ENCODE results near the gene HOXB4. TPM values are rescaled to one million over a fixed set of nuclear protein-coding genes. Genes with fewer than 3 reads are reported as not detected.
A peak's percentile ranks its signal among the peaks of the same experiment; 100 is the strongest.

HOXB4 gene
- total and polyA plus RNA-seq, 2 donors (not counting 1 experiment from before 2014, with no cell fraction given) = 3.8 to 8.9 TPM

DNA sequence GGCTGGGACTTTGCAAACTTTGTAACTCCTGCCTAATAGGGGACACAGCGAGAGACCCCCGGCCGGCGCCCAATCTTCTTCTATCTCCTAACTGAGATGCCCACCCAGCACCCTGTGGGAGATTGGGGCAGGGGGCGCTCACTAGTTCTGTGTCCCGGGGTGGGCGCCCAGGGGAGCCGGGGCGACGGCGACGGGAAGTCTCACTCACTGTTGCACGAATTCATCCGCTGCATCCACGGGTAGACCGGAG, 19.3 kb upstream of the HOXB4 start:
- H4K20me1 ChIP-seq (ENCODE audit: control insufficient read depth, extremely low read depth, insufficient read depth, low read length) = no peaks in the 10 kb centered on the region

DNA sequence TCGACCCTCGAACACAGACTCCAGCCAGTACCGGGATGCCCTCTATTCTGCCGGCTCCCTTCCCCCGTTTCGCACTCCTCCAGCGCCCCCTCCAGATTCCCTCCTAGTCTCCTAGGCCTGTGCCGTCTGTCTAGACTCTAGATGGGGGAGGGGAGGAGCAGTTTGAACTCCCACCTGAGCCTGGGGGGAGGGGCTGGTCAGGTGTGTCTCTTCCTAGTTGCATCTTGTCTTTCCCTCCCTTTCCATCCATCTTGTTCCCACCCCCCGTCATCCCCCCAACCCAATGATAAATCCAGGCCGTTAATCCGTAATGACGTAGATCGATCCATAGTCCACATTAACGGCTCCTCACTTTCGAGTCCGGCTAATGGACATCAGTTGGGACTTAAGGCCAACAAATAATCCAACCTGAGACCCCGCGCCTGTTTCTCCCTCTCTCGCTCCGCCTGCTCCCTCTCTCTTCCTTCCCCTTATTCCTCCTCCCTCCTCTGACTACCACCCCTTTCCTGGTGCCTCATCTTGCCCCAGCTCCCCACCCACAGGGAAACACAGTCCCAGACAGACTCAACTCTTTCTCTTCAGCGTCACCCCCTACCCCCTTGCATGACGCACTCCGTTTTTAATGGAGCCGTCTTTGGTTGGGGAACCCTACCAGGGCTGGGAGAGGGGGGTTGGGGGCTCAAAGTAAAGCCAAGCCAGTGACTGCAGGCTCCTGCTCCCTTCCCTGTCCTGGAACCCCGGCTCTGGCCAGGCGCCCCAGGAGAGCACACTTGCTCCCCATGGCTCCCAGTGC, 18.8 kb upstream of the HOXB4 start:
- H4K20me1 ChIP-seq (ENCODE audit: control insufficient read depth, extremely low read depth, insufficient read depth, low read length) = no peaks in the 10 kb centered on the region
- H3K9ac ChIP-seq (ENCODE audit: insufficient read depth, low read length) = peak overlapping the region; percentile 83
- H3K9me3 ChIP-seq (ENCODE audit: control insufficient read depth, insufficient read depth, low read depth, low read length) = no peaks in the 10 kb centered on the region
- H3K4me2 ChIP-seq (ENCODE audit: extremely low read depth, insufficient read depth, low read length) = peak overlapping the region; percentile 95
- peak in 1 of 2 donors; percentile 83 for DNase-seq (ENCODE audit: low read depth in 2 of 2)
- H3K27ac ChIP-seq (ENCODE audit: insufficient read depth, low read length) = peak overlapping the region; percentile 92
- H3K4me1 ChIP-seq (ENCODE audit: control insufficient read depth, extremely low read depth, insufficient read depth, low read length) = peaks cover 4% of the 10 kb centered on the region
- peak overlapping the region; percentile 83 to 93 (median 88) for H3K4me3 ChIP-seq (replicated peaks in 1 of 4; ENCODE audit: control extremely low read depth in 1 of 4, insufficient read depth in 1 of 4, low read depth in 3 of 4, low read length in 4 of 4)
- no peaks in the 10 kb centered on the region for H3K27me3 ChIP-seq (ENCODE audit: control insufficient read depth, insufficient read depth, low read length)
- peaks cover 97% of the 10 kb centered on the region for H3K79me2 ChIP-seq (ENCODE audit: control insufficient read depth, insufficient read depth, low read length)
- TF ChIP-seq, protein P1, sequence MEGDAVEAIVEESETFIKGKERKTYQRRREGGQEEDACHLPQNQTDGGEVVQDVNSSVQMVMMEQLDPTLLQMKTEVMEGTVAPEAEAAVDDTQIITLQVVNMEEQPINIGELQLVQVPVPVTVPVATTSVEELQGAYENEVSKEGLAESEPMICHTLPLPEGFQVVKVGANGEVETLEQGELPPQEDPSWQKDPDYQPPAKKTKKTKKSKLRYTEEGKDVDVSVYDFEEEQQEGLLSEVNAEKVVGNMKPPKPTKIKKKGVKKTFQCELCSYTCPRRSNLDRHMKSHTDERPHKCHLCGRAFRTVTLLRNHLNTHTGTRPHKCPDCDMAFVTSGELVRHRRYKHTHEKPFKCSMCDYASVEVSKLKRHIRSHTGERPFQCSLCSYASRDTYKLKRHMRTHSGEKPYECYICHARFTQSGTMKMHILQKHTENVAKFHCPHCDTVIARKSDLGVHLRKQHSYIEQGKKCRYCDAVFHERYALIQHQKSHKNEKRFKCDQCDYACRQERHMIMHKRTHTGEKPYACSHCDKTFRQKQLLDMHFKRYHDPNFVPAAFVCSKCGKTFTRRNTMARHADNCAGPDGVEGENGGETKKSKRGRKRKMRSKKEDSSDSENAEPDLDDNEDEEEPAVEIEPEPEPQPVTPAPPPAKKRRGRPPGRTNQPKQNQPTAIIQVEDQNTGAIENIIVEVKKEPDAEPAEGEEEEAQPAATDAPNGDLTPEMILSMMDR (conservative IDR thresholded peaks at IDR 0.05 in 1 of 2, IDR thresholded peaks at IDR 0.05 in 1 of 2; ENCODE audit: low read depth in 1 of 2, low read length in 2 of 2) = no peak
- no peak for TF ChIP-seq EZH2 (IDR thresholded peaks at IDR 0.05; ENCODE audit: low read length, missing control alignments)
- peaks cover 3% of the 10 kb centered on the region for H3K36me3 ChIP-seq (ENCODE audit: control insufficient read depth, insufficient read depth, low read length)
- H2AFZ ChIP-seq (ENCODE audit: low read length) = no peak overlapping the region

More for the DNA sequence above, 19.3 kb upstream of the HOXB4 start:
- no peaks in the 10 kb centered on the region for H3K27me3 ChIP-seq (ENCODE audit: control insufficient read depth, insufficient read depth, low read length)
- H3K9me3 ChIP-seq (ENCODE audit: control insufficient read depth, insufficient read depth, low read depth, low read length) = no peaks in the 10 kb centered on the region
- peak overlapping the region; percentile 83 for H3K9ac ChIP-seq (ENCODE audit: insufficient read depth, low read length)
- peak overlapping the region; percentile 83 to 93 (median 88) for H3K4me3 ChIP-seq (replicated peaks in 1 of 4; ENCODE audit: control extremely low read depth in 1 of 4, insufficient read depth in 1 of 4, low read depth in 3 of 4, low read length in 4 of 4)
- H2AFZ ChIP-seq (ENCODE audit: low read length) = no peak overlapping the region
- peaks cover 96% of the 10 kb centered on the region for H3K79me2 ChIP-seq (ENCODE audit: control insufficient read depth, insufficient read depth, low read length)
- peak overlapping the region; percentile 92 for H3K27ac ChIP-seq (ENCODE audit: insufficient read depth, low read length)
- no peak for TF ChIP-seq EZH2 (IDR thresholded peaks at IDR 0.05; ENCODE audit: low read length, missing control alignments)
- TF ChIP-seq, protein P1 (conservative IDR thresholded peaks at IDR 0.05 in 1 of 2, IDR thresholded peaks at IDR 0.05 in 1 of 2; ENCODE audit: low read depth in 1 of 2, low read length in 2 of 2) = no peak
- H3K36me3 ChIP-seq (ENCODE audit: control insufficient read depth, insufficient read depth, low read length) = peaks cover 3% of the 10 kb centered on the region
- H3K4me2 ChIP-seq (ENCODE audit: extremely low read depth, insufficient read depth, low read length) = peak overlapping the region; percentile 95
- no peak for DNase-seq (ENCODE audit: low read depth in 2 of 2)
- H3K4me1 ChIP-seq (ENCODE audit: control insufficient read depth, extremely low read depth, insufficient read depth, low read length) = peaks cover 4% of the 10 kb centered on the region

DNA sequence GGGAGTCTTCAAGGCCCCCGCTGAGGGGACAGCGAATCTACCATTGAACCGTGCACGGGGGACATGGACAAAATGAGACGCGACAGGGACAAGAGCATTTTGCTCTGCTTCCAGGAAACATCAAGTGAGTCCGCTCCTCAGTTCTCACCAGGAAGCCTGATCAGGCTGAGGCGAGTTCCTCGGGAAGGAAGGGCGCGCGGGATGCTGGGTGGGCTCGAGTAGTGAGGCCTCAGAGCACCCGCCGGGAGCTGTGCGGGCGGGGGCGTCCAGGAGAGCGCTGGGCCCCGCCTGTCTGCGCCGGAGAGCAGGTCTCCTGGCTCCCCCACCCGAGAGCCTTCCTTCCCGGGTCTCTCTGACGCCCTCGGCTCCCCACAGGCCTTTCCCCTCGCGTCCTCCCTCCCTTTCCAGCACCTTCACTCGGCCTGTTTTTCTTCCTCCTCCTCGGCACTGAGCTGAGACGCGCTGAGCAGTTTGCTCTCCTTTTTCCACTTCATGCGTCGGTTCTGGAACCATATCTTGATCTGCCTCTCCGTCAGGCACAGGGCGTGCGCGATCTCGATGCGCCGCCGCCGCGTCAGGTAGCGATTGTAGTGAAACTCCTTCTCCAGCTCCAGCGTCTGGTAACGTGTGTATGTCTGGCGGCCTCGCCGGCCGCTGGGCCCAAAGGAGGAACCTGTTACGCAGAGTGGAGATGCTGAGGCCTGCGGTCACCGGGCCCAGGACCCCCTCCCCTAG, 18.0 kb upstream of the HOXB4 start:
- Histone ChIP-seq H3K27me3 (ENCODE audit: control insufficient read depth, insufficient read depth, low read length) (no peaks in the 10 kb centered on the region), H3K4me1 (ENCODE audit: control insufficient read depth, extremely low read depth, insufficient read depth, low read length) (peaks cover 4% of the 10 kb centered on the region), H3K4me3 (replicated peaks in 1 of 4; ENCODE audit: control extremely low read depth in 1 of 4, insufficient read depth in 1 of 4, low read depth in 3 of 4, low read length in 4 of 4) (peak overlapping the region; percentile 83 to 93 (median 88)), H3K9me3 (ENCODE audit: control insufficient read depth, insufficient read depth, low read depth, low read length) (no peaks in the 10 kb centered on the region), H3K79me2 (ENCODE audit: control insufficient read depth, insufficient read depth, low read length) (peaks cover 97% of the 10 kb centered on the region), H3K36me3 (ENCODE audit: control insufficient read depth, insufficient read depth, low read length) (peaks cover 4% of the 10 kb centered on the region), H3K4me2 (ENCODE audit: extremely low read depth, insufficient read depth, low read length) (peak overlapping the region; percentile 95), H3K27ac (ENCODE audit: insufficient read depth, low read length) (peak overlapping the region; percentile 92), H4K20me1 (ENCODE audit: control insufficient read depth, extremely low read depth, insufficient read depth, low read length) (no peaks in the 10 kb centered on the region), H2AFZ (ENCODE audit: low read length) (no peak overlapping the region), H3K9ac (ENCODE audit: insufficient read depth, low read length) (peak overlapping the region; percentile 83)
- TF ChIP-seq, protein P1 (conservative IDR thresholded peaks at IDR 0.05 in 1 of 2, IDR thresholded peaks at IDR 0.05 in 1 of 2; ENCODE audit: low read depth in 1 of 2, low read length in 2 of 2) = peak in 1 of 2 donors; percentile 3
- TF ChIP-seq EZH2 (IDR thresholded peaks at IDR 0.05; ENCODE audit: low read length, missing control alignments) = no peak
- peak in 1 of 2 donors; percentile 47 for DNase-seq (ENCODE audit: low read depth in 2 of 2)
